Suprapubic skin (tissue), 3 donors: ENCODE measurements around the gene MAPK1IP1L.

Source experiments
- CTCF ChIP-seq, 2 donors: fragments of 200-600 bp in 1 of 2; fragments of 450-650 bp in 1 of 2; sonication (generic) in 1 of 2; IDR thresholded peaks; one replicate each; pipeline ENCODE4 v1.5.1; 2016 to 2019; ENCODE audit warnings: antibody characterized with exemption in 2 of 2, mild to moderate bottlenecking in 1 of 2, moderate library complexity in 1 of 2
- EP300 ChIP-seq: sonication (generic); formaldehyde crosslinking; IDR thresholded peaks from one replicate; pipeline ENCODE4 v1.6.1; 2017; ENCODE audit warnings: antibody characterized with exemption

GRCh38 chr14:55101698-55102097 lies 50.3 kb downstream of the MAPK1IP1L start:
- TF ChIP-seq CTCF (IDR thresholded peaks at IDR 0.05) (no peak), EP300 (no peak)
